ENCODE measurements around the gene CUX1.

- TF ChIP-seq CTCF (IDR thresholded peaks at IDR 0.05) (no peak), POLR2A (IDR thresholded peaks at IDR 0.05) (no peak)
These were observed 57.9 kb downstream of the CUX1 start for GRCh38 chr7:101875283-101875846.

Data from ovary (tissue), 3 donors.